Endothelial cell of umbilical vein (primary cell): ENCODE results near the gene CHAC1. TPM values are rescaled to one million over a fixed set of nuclear protein-coding genes. Genes with fewer than 3 reads are reported as not detected.

Experiments
- BruUV-seq: library from RNA; stranded (reverse); fragments of 400-500 nt; replicated peaks from 2 replicates; lab custom pipeline; 2021; lab: Mats Ljungman, UMichigan
- CTCF ChIA-PET: fragments of 300-600, 350-600 bp; sonication (Branson Sonifier 250); formaldehyde crosslinking; loops from one replicate; lab custom pipeline; 2021; ENCODE audit warnings: antibody characterized with exemption, inconsistent platforms; lab: Charles Lee
- POLR2A ChIA-PET: fragments of 300-600, 350-600 bp; sonication (Branson Sonifier 250); formaldehyde crosslinking; loops from one replicate; lab custom pipeline; 2021; ENCODE audit warnings: antibody characterized with exemption, inconsistent platforms; lab: Charles Lee
- DNase-seq: peaks from one replicate; pipeline ENCODE4 v3.0.0-alpha.2; 2011; ENCODE audit warnings: low read depth, low spot score
- FAIRE-seq: peaks from 2 replicates; lab custom pipeline; 2011; peaks lifted over from hg19 to GRCh38; lab: Jason Lieb, UNC
- H2AFZ ChIP-seq: 2 replicates; pipeline ENCODE4 v1.6.0; 2012; ENCODE audit warnings: low read depth, low read length, control low read depth, inconsistent platforms
- H3K27ac ChIP-seq: 2 replicates; pipeline ENCODE4 v1.5.1; 2011; ENCODE audit warnings: low read depth, mild to moderate bottlenecking, control low read depth, low read length, moderate library complexity; ENCODE audit not compliant: insufficient read depth
- H3K27me3 ChIP-seq, 2 experiments: 2 replicates each; pipeline versions ENCODE4 v1.6.0 to v1.6.1; 2011; ENCODE audit warnings: low read length in 2 of 2, mixed read lengths in 1 of 2; ENCODE audit not compliant: control insufficient read depth in 2 of 2, insufficient read depth in 2 of 2
- H3K36me3 ChIP-seq, 2 experiments: 2 replicates in 1 of 2; 3 replicates in 1 of 2; pipeline ENCODE4 v1.5.1; 2011; ENCODE audit warnings: low read length in 2 of 2, mild to moderate bottlenecking in 1 of 2, moderate library complexity in 1 of 2; ENCODE audit not compliant: control insufficient read depth in 2 of 2, insufficient read depth in 2 of 2; ENCODE audit errors: extremely low read depth in 1 of 2
- H3K4me1 ChIP-seq: 3 replicates; pipeline ENCODE4 v1.5.1; 2011; ENCODE audit warnings: mild to moderate bottlenecking, low read length; ENCODE audit not compliant: control insufficient read depth, insufficient read depth; ENCODE audit errors: extremely low read depth
- H3K4me2 ChIP-seq: 2 replicates; pipeline ENCODE4 v1.6.1; 2011; ENCODE audit warnings: low read length, control low read depth, mixed read lengths; ENCODE audit not compliant: insufficient read depth
- H3K4me3 ChIP-seq, 3 experiments: fragments of 200-600 bp in 1 of 3; sonication (generic), shearing (Covaris generic) in 1 of 3; replicated peaks in 1 of 3; 2 replicates each; pipeline ENCODE4 v1.5.1; 2011 to 2016; ENCODE audit warnings: control low read depth in 3 of 3, low read length in 3 of 3, mild to moderate bottlenecking in 2 of 3, inconsistent platforms in 1 of 3, low read depth in 1 of 3, moderate library complexity in 1 of 3; ENCODE audit not compliant: insufficient read depth in 1 of 3
- H3K79me2 ChIP-seq: 2 replicates; pipeline ENCODE4 v1.6.0; 2012; ENCODE audit warnings: low read length, inconsistent platforms; ENCODE audit not compliant: control insufficient read depth, insufficient read depth
- H3K9ac ChIP-seq: replicated peaks from 2 replicates; pipeline ENCODE3; 2011; ENCODE audit warnings: low read length, control low read depth; ENCODE audit not compliant: insufficient read depth; ENCODE audit errors: extremely low read depth
- H3K9me1 ChIP-seq: replicated peaks from 3 replicates; pipeline ENCODE4 v1.6.0; 2011; ENCODE audit warnings: mild to moderate bottlenecking, low read length; ENCODE audit not compliant: control insufficient read depth, insufficient read depth; ENCODE audit errors: extremely low read depth
- H3K9me3 ChIP-seq: replicated peaks from 2 replicates; pipeline ENCODE4 v1.5.1; 2012; ENCODE audit warnings: low read length, inconsistent platforms; ENCODE audit not compliant: control insufficient read depth, insufficient read depth
- H4K20me1 ChIP-seq: replicated peaks from 2 replicates; pipeline ENCODE3; 2011; ENCODE audit warnings: mild to moderate bottlenecking, low read length; ENCODE audit not compliant: control insufficient read depth, insufficient read depth; ENCODE audit errors: extremely low read depth
- EZH2 ChIP-seq: IDR thresholded peaks from 2 replicates; pipeline ENCODE4 v1.6.1; 2012; ENCODE audit warnings: borderline replicate concordance, low read depth, mild to moderate bottlenecking, moderate library complexity, low read length, inconsistent platforms; ENCODE audit not compliant: severe bottlenecking
- FOS ChIP-seq: IDR thresholded peaks from 2 replicates; pipeline ENCODE4 v1.6.1; 2011; ENCODE audit warnings: mild to moderate bottlenecking, low read length, moderate library complexity, borderline replicate concordance; ENCODE audit not compliant: insufficient read depth
- GATA2 ChIP-seq: IDR thresholded peaks from 2 replicates; pipeline ENCODE4 v1.7.0; 2011; ENCODE audit warnings: low read depth, mild to moderate bottlenecking, moderate library complexity, mixed read lengths, low read length; ENCODE audit not compliant: insufficient read length, insufficient read depth
- JUN ChIP-seq: IDR thresholded peaks from 2 replicates; pipeline ENCODE4 v1.6.1; 2011; ENCODE audit warnings: borderline replicate concordance, low read depth; ENCODE audit not compliant: insufficient read length, insufficient read depth
- MYC ChIP-seq: IDR thresholded peaks from one replicate; pipeline ENCODE4 v1.6.1; 2011; ENCODE audit warnings: mild to moderate bottlenecking, low read depth, low read length
- POLR2A ChIP-seq: IDR thresholded peaks from 2 replicates; pipeline ENCODE4 v1.6.1; 2012; ENCODE audit warnings: low read depth, mild to moderate bottlenecking, control low read depth, low read length
- POLR2AphosphoS5 ChIP-seq: IDR thresholded peaks from 2 replicates; pipeline ENCODE4 v1.6.1; 2012; ENCODE audit warnings: low read depth, mild to moderate bottlenecking, control low read depth, low read length, moderate library complexity; ENCODE audit not compliant: insufficient read depth
- dilution Hi-C: fragments of 300-500 bp; cut with MboI; formaldehyde crosslinking; loops from one replicate; pipeline ENCODE4 v1.15.0; 2019; ENCODE audit warnings: low sequenced_read_pairs; ENCODE audit not compliant: extremely low pct_ligation_motif_present
- intact Hi-C: fragments of 100-400 bp; cut with micrococcal nuclease; formaldehyde crosslinking; loops from one replicate; pipeline ENCODE4 v1.10.0; 2022
- polyA plus RNA-seq, 4 experiments: library from polyadenylated mRNA; depleted of rRNA in 3 of 4; stranded (reverse) in 3 of 4; unstranded in 1 of 4; fragments of >200 nt; gene quantifications; 2 replicates each; pipeline versions ENCODE4 v1.2.1 to v1.2.3, GENCODE V29; 2011 to 2012; ENCODE audit warnings: missing spikeins in 1 of 4
- total RNA-seq: library from RNA; stranded (reverse); gene quantifications from 2 replicates; pipeline ENCODE4 v1.2.3, GENCODE V29; 2021
- TF ChIP-seq, protein P1 (sequence below): IDR thresholded peaks from 2 replicates; pipeline ENCODE4 v1.6.1; 2011; ENCODE audit not compliant: insufficient read depth, insufficient read length

The CHAC1 gene
- total and polyA plus RNA-seq, 2 donors (not counting 3 experiments of a cell fraction or from before 2014, with no cell fraction given), result 4.6 to 25.7 TPM

- no TSS peak for BruUV-seq
- DNase-seq (no peak), FAIRE-seq (no peak)
- POLR2A ChIA-PET, result interaction anchor here (0.6 to 4.2 kb wide), 13 partner anchors 9 to 108 kb away, joined by 3 to 79 read pairs (median 5); partner anchors contain the start of gene CHAC1
- no peak overlapping the region for H3K9ac ChIP-seq
- intact Hi-C loops (no loop called here), dilution Hi-C loops (no loop called here)
- no peaks in the 10 kb centered on the region for H3K9me1 ChIP-seq
- no peaks in the 10 kb centered on the region for H4K20me1 ChIP-seq
- CTCF ChIA-PET, result interaction anchor here (1.1 to 12.4 kb wide), 5 partner anchors 11 to 92 kb away, joined by 4 to 260 read pairs (median 120); no protein-coding TSS in a partner anchor
- peaks cover 25% of the 10 kb centered on the region for H3K4me1 ChIP-seq
- peaks cover 0 to 11% of the 10 kb centered on the region in 2 experiments for H3K36me3 ChIP-seq
- H3K9me3 ChIP-seq, result no peaks in the 10 kb centered on the region
- TF ChIP-seq, protein P1, sequence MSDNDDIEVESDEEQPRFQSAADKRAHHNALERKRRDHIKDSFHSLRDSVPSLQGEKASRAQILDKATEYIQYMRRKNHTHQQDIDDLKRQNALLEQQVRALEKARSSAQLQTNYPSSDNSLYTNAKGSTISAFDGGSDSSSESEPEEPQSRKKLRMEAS, result no peak
- TF ChIP-seq POLR2AphosphoS5 (no peak), GATA2 (no peak), POLR2A (no peak), EZH2 (peak; percentile 96), MYC (no peak), JUN (no peak), FOS (no peak)
- peak overlapping the region; percentile 35 for H3K4me2 ChIP-seq
- peak overlapping the region; percentile 29 for H2AFZ ChIP-seq
- H3K27ac ChIP-seq, result no peak overlapping the region
- peaks cover 14 to 21% of the 10 kb centered on the region in 2 experiments for H3K27me3 ChIP-seq
- no peaks in the 10 kb centered on the region for H3K79me2 ChIP-seq
- peak overlapping the region in 2 of 3 experiments; percentile 6 to 89 for H3K4me3 ChIP-seq
Measured at GRCh38 chr15:40927873-40928806, 25.1 kb upstream of the CHAC1 start.
